ENCODE measurements around the gene BABAM2. TPM values are rescaled to one million over a fixed set of nuclear protein-coding genes. Genes with fewer than 3 reads are reported as not detected.

BABAM2 gene
- total and polyA plus RNA-seq, 2 experiments from 2014 or later: 17.8 to 21.5 TPM

DNA sequence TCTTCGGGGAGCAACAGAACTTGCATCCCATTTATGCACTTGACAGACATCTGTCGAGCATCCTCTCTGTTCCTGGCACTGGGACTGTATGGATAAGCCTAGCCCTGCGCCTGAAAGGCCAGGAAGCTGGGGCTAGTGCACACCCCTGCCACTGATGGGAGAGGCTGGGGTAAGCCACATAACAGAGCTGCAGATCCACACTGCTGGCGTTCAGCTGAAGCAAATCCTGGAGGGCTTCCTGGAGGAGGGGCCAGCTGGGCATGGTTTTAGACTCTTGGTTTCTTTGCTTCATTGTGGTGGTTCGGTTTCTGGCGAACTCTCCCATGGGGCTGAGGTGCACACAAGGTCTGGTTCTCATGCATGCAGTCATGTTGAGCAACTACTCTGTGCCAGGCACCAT is 456.7 kb downstream of the BABAM2 start:
- ATAC-seq: no peak
- no peak overlapping the region for H3K27ac Mint-ChIP-seq
- H3K4me3 Mint-ChIP-seq: no peak overlapping the region

DNA sequence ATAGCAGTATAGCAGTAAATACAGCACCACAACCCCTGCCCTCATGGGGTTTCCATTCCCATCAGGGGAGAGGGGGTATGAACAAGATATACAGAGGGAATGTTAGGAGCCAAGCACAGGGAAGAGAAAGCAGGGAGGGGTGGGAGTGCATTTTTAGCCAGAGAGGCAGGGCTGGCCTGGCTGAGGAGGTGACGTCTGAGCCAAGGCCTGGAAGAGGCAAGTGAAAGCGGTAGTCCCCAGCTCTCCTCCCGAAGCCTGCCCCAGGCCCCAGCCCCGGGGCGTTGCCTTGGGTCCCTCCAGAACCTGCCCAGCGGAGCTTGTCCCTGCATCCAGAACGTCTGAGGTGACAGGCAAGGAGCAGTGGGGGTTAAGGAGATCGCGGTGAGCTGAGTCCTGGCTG is 457.1 kb downstream of the BABAM2 start:
- Mint-ChIP-seq H3K9me3 (no peaks in the 10 kb centered on the region), H3K4me1 (peaks cover 9% of the 10 kb centered on the region), H3K36me3 (ENCODE audit: low read depth) (no peaks in the 10 kb centered on the region), H3K4me3 (no peak overlapping the region), H3K27me3 (ENCODE audit: insufficient read depth, low read depth, poor library complexity) (peaks cover 4% of the 10 kb centered on the region), H3K27ac (no peak overlapping the region)
- Histone ChIP-seq H3K79me2 (replicated peaks; ENCODE audit: insufficient read depth) (no peaks in the 10 kb centered on the region), H3K4me2 (no peak overlapping the region), H3K27me3 (ENCODE audit: insufficient read depth) (no peaks in the 10 kb centered on the region), H4K20me1 (replicated peaks; ENCODE audit: insufficient read depth) (no peaks in the 10 kb centered on the region), H3K9me2 (ENCODE audit: insufficient read depth) (no peaks in the 10 kb centered on the region), H3K4me1 (ENCODE audit: insufficient read depth) (peaks cover 2% of the 10 kb centered on the region; the same call in 1 of the 2 replicates), H2AFZ (no peak overlapping the region), H3K36me3 (ENCODE audit: insufficient read depth) (no peaks in the 10 kb centered on the region), H3K27ac (ENCODE audit: low read depth) (no peak overlapping the region), H3K4me3 (no peak overlapping the region), H3F3A (replicated peaks; ENCODE audit: low read depth) (no peaks in the 10 kb centered on the region)
- no peak for ATAC-seq
- TF ChIP-seq EZH2 (IDR thresholded peaks at IDR 0.05; ENCODE audit: low read depth, unreplicated experiment) (no peak), NANOG (IDR thresholded peaks at IDR 0.05; ENCODE audit: borderline replicate concordance) (no peak), EZH2phosphoT487 (IDR thresholded peaks at IDR 0.05; ENCODE audit: unreplicated experiment) (no peak), STAT1 (IDR thresholded peaks at IDR 0.05; ENCODE audit: unreplicated experiment) (no peak)
- DNase-seq (ENCODE audit: low spot score): no peak

More for the DNA sequence above, 456.7 kb downstream of the BABAM2 start:
- no peak overlapping the region for H3K4me3 ChIP-seq
- peaks cover 4% of the 10 kb centered on the region for H3K27me3 Mint-ChIP-seq (ENCODE audit: insufficient read depth, low read depth, poor library complexity)
- H3F3A ChIP-seq (replicated peaks; ENCODE audit: low read depth): no peaks in the 10 kb centered on the region
- no peak for DNase-seq (ENCODE audit: low spot score)
- no peaks in the 10 kb centered on the region for H3K36me3 ChIP-seq (ENCODE audit: insufficient read depth)
- H3K4me1 ChIP-seq (ENCODE audit: insufficient read depth): peaks cover 6% of the 10 kb centered on the region
- H3K9me3 Mint-ChIP-seq: no peaks in the 10 kb centered on the region
- H3K4me2 ChIP-seq: no peak overlapping the region
- H3K27me3 ChIP-seq (ENCODE audit: insufficient read depth): no peaks in the 10 kb centered on the region
- TF ChIP-seq, protein P1, sequence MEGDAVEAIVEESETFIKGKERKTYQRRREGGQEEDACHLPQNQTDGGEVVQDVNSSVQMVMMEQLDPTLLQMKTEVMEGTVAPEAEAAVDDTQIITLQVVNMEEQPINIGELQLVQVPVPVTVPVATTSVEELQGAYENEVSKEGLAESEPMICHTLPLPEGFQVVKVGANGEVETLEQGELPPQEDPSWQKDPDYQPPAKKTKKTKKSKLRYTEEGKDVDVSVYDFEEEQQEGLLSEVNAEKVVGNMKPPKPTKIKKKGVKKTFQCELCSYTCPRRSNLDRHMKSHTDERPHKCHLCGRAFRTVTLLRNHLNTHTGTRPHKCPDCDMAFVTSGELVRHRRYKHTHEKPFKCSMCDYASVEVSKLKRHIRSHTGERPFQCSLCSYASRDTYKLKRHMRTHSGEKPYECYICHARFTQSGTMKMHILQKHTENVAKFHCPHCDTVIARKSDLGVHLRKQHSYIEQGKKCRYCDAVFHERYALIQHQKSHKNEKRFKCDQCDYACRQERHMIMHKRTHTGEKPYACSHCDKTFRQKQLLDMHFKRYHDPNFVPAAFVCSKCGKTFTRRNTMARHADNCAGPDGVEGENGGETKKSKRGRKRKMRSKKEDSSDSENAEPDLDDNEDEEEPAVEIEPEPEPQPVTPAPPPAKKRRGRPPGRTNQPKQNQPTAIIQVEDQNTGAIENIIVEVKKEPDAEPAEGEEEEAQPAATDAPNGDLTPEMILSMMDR (conservative IDR thresholded peaks at IDR 0.05; ENCODE audit: low read depth in 2 of 2): no peak
- peaks cover 13% of the 10 kb centered on the region for H3K4me1 Mint-ChIP-seq
- H4K20me1 ChIP-seq (replicated peaks; ENCODE audit: insufficient read depth): no peaks in the 10 kb centered on the region
- no peaks in the 10 kb centered on the region for H3K9me2 ChIP-seq (ENCODE audit: insufficient read depth)
- no peak overlapping the region for H3K27ac ChIP-seq (ENCODE audit: low read depth)
- H2AFZ ChIP-seq: no peak overlapping the region
- H3K36me3 Mint-ChIP-seq (ENCODE audit: low read depth): no peaks in the 10 kb centered on the region
- H3K79me2 ChIP-seq (replicated peaks; ENCODE audit: insufficient read depth): no peaks in the 10 kb centered on the region

DNA sequence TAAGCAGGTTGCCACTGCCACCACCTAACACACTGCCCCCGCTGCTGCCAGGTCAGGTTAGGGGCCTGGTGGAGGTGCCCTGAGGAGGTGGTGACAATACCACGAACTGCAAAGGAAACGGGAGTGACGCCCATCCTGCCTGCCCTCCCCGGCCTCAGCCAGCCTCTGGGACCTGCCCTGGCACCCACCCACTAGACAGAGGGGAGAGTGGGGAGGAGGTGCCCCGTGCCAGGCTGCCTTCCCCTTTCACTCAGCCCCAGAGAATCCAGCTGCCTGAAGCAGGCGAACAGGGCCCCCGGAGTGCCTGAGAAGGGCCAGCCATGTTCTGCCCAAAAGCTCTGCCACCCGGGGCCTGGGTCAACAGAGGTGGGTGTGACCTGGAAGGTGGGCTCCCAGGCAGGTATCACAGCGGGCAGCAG is 457.6 kb downstream of the BABAM2 start:
- Mint-ChIP-seq H3K4me1 (peaks cover 3% of the 10 kb centered on the region), H3K9me3 (no peaks in the 10 kb centered on the region), H3K4me3 (no peak overlapping the region), H3K27ac (no peak overlapping the region), H3K27me3 (ENCODE audit: insufficient read depth, low read depth, poor library complexity) (peaks cover 4% of the 10 kb centered on the region), H3K36me3 (ENCODE audit: low read depth) (no peaks in the 10 kb centered on the region)
- DNase-seq (ENCODE audit: low spot score) (no peak), ATAC-seq (no peak)
- no peaks in the 10 kb centered on the region for H3F3A ChIP-seq (replicated peaks; ENCODE audit: low read depth)
- no peaks in the 10 kb centered on the region for H3K27me3 ChIP-seq (ENCODE audit: insufficient read depth)
- no peak overlapping the region for H3K4me3 ChIP-seq
- H3K79me2 ChIP-seq (replicated peaks; ENCODE audit: insufficient read depth): no peaks in the 10 kb centered on the region
- H3K4me1 ChIP-seq (ENCODE audit: insufficient read depth): no peaks in the 10 kb centered on the region
- H2AFZ ChIP-seq: no peak overlapping the region
- no peak overlapping the region for H3K4me2 ChIP-seq
- no peaks in the 10 kb centered on the region for H3K36me3 ChIP-seq (ENCODE audit: insufficient read depth)
- no peaks in the 10 kb centered on the region for H3K9me2 ChIP-seq (ENCODE audit: insufficient read depth)
- no peak overlapping the region for H3K27ac ChIP-seq (ENCODE audit: low read depth)
- no peaks in the 10 kb centered on the region for H4K20me1 ChIP-seq (replicated peaks; ENCODE audit: insufficient read depth)
- no peak for TF ChIP-seq JUNB (IDR thresholded peaks at IDR 0.05; ENCODE audit: unreplicated experiment)
- no peak for TF ChIP-seq EZH2 (IDR thresholded peaks at IDR 0.05; ENCODE audit: low read depth, unreplicated experiment)
- TF ChIP-seq ZNF331 (CRISPR knock-in tag; IDR thresholded peaks at IDR 0.05; ENCODE audit: low read depth): no peak
- TF ChIP-seq ZNF114 (CRISPR knock-in tag; IDR thresholded peaks at IDR 0.05): no peak
- TF ChIP-seq, protein P2, sequence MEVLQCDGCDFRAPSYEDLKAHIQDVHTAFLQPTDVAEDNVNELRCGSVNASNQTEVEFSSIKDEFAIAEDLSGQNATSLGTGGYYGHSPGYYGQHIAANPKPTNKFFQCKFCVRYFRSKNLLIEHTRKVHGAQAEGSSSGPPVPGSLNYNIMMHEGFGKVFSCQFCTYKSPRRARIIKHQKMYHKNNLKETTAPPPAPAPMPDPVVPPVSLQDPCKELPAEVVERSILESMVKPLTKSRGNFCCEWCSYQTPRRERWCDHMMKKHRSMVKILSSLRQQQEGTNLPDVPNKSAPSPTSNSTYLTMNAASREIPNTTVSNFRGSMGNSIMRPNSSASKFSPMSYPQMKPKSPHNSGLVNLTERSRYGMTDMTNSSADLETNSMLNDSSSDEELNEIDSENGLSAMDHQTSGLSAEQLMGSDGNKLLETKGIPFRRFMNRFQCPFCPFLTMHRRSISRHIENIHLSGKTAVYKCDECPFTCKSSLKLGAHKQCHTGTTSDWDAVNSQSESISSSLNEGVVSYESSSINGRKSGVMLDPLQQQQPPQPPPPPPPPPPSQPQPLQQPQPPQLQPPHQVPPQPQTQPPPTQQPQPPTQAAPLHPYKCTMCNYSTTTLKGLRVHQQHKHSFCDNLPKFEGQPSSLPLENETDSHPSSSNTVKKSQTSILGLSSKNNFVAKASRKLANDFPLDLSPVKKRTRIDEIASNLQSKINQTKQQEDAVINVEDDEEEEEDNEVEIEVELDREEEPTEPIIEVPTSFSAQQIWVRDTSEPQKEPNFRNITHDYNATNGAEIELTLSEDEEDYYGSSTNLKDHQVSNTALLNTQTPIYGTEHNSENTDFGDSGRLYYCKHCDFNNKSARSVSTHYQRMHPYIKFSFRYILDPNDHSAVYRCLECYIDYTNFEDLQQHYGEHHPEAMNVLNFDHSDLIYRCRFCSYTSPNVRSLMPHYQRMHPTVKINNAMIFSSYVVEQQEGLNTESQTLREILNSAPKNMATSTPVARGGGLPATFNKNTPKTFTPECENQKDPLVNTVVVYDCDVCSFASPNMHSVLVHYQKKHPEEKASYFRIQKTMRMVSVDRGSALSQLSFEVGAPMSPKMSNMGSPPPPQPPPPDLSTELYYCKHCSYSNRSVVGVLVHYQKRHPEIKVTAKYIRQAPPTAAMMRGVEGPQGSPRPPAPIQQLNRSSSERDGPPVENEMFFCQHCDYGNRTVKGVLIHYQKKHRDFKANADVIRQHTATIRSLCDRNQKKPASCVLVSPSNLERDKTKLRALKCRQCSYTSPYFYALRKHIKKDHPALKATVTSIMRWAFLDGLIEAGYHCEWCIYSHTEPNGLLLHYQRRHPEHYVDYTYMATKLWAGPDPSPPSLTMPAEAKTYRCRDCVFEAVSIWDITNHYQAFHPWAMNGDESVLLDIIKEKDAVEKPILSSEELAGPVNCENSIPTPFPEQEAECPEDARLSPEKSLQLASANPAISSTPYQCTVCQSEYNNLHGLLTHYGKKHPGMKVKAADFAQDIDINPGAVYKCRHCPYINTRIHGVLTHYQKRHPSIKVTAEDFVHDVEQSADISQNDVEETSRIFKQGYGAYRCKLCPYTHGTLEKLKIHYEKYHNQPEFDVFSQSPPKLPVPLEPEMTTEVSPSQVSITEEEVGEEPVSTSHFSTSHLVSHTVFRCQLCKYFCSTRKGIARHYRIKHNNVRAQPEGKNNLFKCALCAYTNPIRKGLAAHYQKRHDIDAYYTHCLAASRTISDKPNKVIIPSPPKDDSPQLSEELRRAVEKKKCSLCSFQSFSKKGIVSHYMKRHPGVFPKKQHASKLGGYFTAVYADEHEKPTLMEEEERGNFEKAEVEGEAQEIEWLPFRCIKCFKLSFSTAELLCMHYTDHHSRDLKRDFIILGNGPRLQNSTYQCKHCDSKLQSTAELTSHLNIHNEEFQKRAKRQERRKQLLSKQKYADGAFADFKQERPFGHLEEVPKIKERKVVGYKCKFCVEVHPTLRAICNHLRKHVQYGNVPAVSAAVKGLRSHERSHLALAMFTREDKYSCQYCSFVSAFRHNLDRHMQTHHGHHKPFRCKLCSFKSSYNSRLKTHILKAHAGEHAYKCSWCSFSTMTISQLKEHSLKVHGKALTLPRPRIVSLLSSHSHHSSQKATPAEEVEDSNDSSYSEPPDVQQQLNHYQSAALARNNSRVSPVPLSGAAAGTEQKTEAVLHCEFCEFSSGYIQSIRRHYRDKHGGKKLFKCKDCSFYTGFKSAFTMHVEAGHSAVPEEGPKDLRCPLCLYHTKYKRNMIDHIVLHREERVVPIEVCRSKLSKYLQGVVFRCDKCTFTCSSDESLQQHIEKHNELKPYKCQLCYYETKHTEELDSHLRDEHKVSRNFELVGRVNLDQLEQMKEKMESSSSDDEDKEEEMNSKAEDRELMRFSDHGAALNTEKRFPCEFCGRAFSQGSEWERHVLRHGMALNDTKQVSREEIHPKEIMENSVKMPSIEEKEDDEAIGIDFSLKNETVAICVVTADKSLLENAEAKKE (CRISPR knock-in tag; IDR thresholded peaks at IDR 0.05): no peak
- no peak for TF ChIP-seq EZH2phosphoT487 (IDR thresholded peaks at IDR 0.05; ENCODE audit: unreplicated experiment)
- TF ChIP-seq CREB1 (CRISPR knock-in tag; IDR thresholded peaks at IDR 0.05; ENCODE audit: low read depth): no peak
